GM18867 (cell line): Measurements from ENCODE around the gene C20orf202.

Source experiments
- ATAC-seq: cut with Tn5 transposase; IDR thresholded peaks from one replicate; pipeline ENCODE4 v1.9.1; 2021; ENCODE audit warnings: mild to moderate bottlenecking, moderate library complexity; ENCODE audit not compliant: unreplicated experiment

The C20orf202 gene

GRCh38 chr20:1202762-1203504 lies at the start of gene C20orf202:
TSS of gene C20orf202 (plus strand) at chr20:1203454. CDS start at chr20:1203586, 132 bp downstream.
- ATAC-seq, result no peak

- ATAC-seq, result no peak
Measured at GRCh38 chr20:1154226-1154625, 49.0 kb upstream of the C20orf202 start.

GRCh38 chr20:1154691-1155090 lies 48.6 kb upstream of the C20orf202 start:
- no peak for ATAC-seq

GRCh38 chr20:1155342-1155741 lies 47.9 kb upstream of the C20orf202 start:
- no peak for ATAC-seq

- no peak for ATAC-seq
Measured at GRCh38 chr20:1160496-1160895, 42.8 kb upstream of the C20orf202 start.

GRCh38 chr20:1160991-1161390 lies 42.3 kb upstream of the C20orf202 start:
- no peak for ATAC-seq

- no peak for ATAC-seq
Measured at GRCh38 chr20:1163105-1163504, 40.1 kb upstream of the C20orf202 start.

GRCh38 chr20:1163653-1164052 lies 39.6 kb upstream of the C20orf202 start:
- ATAC-seq, result no peak

GRCh38 chr20:1164871-1165270 lies 38.4 kb upstream of the C20orf202 start:
- ATAC-seq, result no peak

- no peak for ATAC-seq
Measured at GRCh38 chr20:1165521-1165920, 37.7 kb upstream of the C20orf202 start.

- no peak for ATAC-seq
Measured at GRCh38 chr20:1165941-1166340, 37.3 kb upstream of the C20orf202 start.

- ATAC-seq, result no peak
Measured at GRCh38 chr20:1166948-1167720, 36.1 kb upstream of the C20orf202 start.

- ATAC-seq, result no peak
Measured at GRCh38 chr20:1169224-1169623, 34.0 kb upstream of the C20orf202 start.

GRCh38 chr20:1171461-1172093 lies 31.7 kb upstream of the C20orf202 start:
- no peak for ATAC-seq

- ATAC-seq, result no peak
Measured at GRCh38 chr20:1173698-1174097, 29.6 kb upstream of the C20orf202 start.

GRCh38 chr20:1174787-1175186 lies 28.5 kb upstream of the C20orf202 start:
- no peak for ATAC-seq

GRCh38 chr20:1177680-1178079 lies 25.6 kb upstream of the C20orf202 start:
- ATAC-seq, result no peak

GRCh38 chr20:1178103-1178502 lies 25.2 kb upstream of the C20orf202 start:
- no peak for ATAC-seq

GRCh38 chr20:1178623-1179022 lies 24.6 kb upstream of the C20orf202 start:
- no peak for ATAC-seq

GRCh38 chr20:1180949-1181348 lies 22.3 kb upstream of the C20orf202 start:
- ATAC-seq, result no peak

GRCh38 chr20:1182106-1182505 lies 21.1 kb upstream of the C20orf202 start:
- no peak for ATAC-seq

GRCh38 chr20:1183153-1183552 lies 20.1 kb upstream of the C20orf202 start:
- no peak for ATAC-seq
